NB4 (cell line): ENCODE results near the gene STK10.

Experiments
- DNase-seq: peaks from one replicate; pipeline ENCODE4 v3.0.0; 2010; ENCODE audit warnings: low read depth
- H3K4me3 ChIP-seq: one replicate; pipeline ENCODE4 v1.5.1; 2011; ENCODE audit warnings: mild to moderate bottlenecking, low read depth, low read length, moderate library complexity
- CTCF ChIP-seq: IDR thresholded peaks from one replicate; pipeline ENCODE4 v1.5.1; 2012; ENCODE audit warnings: low read depth, low read length
- MAX ChIP-seq: IDR thresholded peaks from 2 replicates; pipeline ENCODE4 v1.6.1; 2011; ENCODE audit warnings: low read depth, low read length
- MYC ChIP-seq: IDR thresholded peaks from 2 replicates; pipeline ENCODE4 v1.6.1; 2011; ENCODE audit warnings: low read depth, low read length
- POLR2A ChIP-seq: IDR thresholded peaks from 2 replicates; pipeline ENCODE4 v1.6.1; 2011; ENCODE audit warnings: mild to moderate bottlenecking; ENCODE audit not compliant: insufficient read length; ENCODE audit errors: extremely low read depth

STK10 gene

DNA sequence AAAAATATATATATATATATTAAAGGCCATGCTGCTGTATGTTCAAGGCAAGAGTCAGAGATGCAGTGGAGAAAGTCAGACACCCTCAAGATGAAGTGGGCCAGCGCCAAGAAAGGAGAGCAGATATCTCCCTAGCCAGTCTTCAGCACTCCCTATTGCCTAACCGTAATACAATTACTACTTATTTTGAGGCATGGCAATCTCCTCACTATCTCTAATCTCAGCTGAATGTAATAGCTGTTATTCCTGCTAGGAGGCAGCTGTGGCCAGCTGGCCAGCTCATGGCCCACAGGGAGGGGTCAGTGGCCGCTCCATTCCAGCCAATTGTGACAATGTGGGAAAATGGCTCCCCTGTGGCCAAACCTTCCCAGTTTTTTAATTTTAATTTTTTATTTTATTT lies 94.1 kb downstream of the STK10 start:
- no peak overlapping the region for H3K4me3 ChIP-seq
- TF ChIP-seq MYC, result no peak
- TF ChIP-seq MAX, result no peak
- no peak for TF ChIP-seq POLR2A
- DNase-seq, result no peak

- DNase-seq, result no peak
- TF ChIP-seq MYC, result no peak
- no peak for TF ChIP-seq CTCF
- no peak for TF ChIP-seq POLR2A
- TF ChIP-seq MAX, result no peak
- H3K4me3 ChIP-seq, result no peak overlapping the region
Observed at GRCh38 chr5:172093559-172093958, 94.5 kb downstream of the STK10 start.

DNA sequence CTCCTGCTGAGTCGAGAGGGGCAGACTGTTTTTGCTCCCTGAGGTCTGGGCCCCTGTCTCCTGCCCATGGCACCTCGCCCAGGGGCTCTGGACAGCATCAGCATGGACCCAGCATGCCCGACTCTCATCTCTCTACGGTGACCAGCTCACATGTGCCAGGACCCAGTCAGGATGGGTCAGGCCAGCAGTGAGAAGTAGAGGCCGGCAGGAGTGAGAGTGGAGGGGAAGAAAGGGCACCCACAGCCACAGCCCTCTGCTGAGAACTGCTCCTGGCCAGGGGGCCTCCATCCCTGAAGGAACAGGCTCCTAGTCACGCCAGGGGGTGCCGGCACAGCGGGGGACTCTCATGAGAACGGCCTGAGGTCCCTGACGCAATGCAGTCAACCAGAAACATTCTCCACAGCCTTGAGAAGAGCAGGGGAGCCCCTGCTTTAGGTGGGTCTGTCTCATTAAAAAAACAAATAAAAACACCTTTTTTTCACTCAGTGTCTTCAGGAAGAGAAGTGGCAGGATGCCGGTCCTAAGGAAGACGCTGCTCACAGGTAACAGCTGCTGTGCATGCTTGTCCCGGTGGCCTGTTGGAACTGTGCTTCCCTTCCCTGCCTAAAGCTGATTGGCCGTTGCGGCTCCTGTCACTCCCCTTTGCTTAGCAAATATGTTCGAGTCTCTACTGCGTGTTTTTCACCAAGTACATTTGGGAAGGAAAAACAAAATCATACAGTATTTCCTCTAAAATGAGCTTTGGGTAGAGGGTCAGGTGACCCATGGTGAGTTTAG lies 95.9 kb downstream of the STK10 start:
- H3K4me3 ChIP-seq, result no peak overlapping the region
- TF ChIP-seq CTCF (no peak), POLR2A (no peak), MYC (no peak), MAX (no peak)
- no peak for DNase-seq

DNA sequence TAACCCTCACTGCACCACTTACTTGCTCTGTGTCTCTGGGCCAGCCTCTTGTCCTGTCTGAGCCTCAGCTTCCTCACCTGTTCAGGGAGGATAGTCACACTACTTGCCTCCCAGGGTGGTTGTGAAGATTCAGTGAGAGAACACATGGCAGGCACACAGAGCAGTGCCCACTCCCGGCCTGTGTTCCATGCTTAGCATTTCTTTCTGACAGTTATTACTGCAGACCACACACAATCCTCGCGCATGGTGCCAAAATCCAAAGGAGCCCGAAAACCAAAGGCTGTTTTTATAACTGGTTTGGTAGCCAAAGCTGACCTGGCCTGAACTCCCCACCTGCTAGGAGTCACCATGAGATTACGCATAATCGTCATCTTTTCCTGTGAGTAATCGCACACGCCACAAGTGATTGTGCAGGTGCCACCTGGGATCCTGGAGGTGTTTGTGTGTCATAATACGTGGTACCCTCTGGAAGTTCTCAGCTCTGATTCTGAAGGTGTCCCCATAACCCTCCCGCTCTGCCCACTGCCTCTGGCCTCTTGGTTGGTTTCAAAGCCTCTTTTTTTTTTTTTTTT lies 97.0 kb downstream of the STK10 start:
- TF ChIP-seq POLR2A (no peak), CTCF (no peak), MYC (no peak), MAX (no peak)
- H3K4me3 ChIP-seq, result no peak overlapping the region
- no peak for DNase-seq

GRCh38 chr5:172089298-172090117 lies 98.5 kb downstream of the STK10 start:
- no peak overlapping the region for H3K4me3 ChIP-seq
- TF ChIP-seq MYC (no peak), CTCF (no peak), MAX (no peak), POLR2A (no peak)
- DNase-seq, result no peak
